OCI-LY7 (cell line): ENCODE results near the gene RIMBP2.

Experiments used
- CTCF ChIP-seq: fragments of 200-600 bp; sonication (generic); conservative IDR thresholded peaks from 2 replicates; pipeline ENCODE4 v1.5.1; 2014; ENCODE audit warnings: mild to moderate bottlenecking, antibody characterized with exemption, low read length, moderate library complexity, mixed read lengths
- EZH2phosphoT487 ChIP-seq: fragments of 200-600 bp; sonication (generic); IDR thresholded peaks from 2 replicates; pipeline ENCODE4 v1.6.1; 2018; ENCODE audit warnings: low read depth, borderline replicate concordance, mild to moderate bottlenecking, mixed run types, antibody characterized with exemption, low read length, moderate library complexity, mixed read lengths

- TF ChIP-seq CTCF (no peak), EZH2phosphoT487 (no peak)
Observed at GRCh38 chr12:130764475-130765185, 48.5 kb upstream of the RIMBP2 start.
